Stimulated activated CD8-positive, alpha-beta memory T cell treated with anti-CD3 and anti-CD28 coated beads, Interleukin-15, amount 100 ng/mL, for 24 hours (primary cell): ENCODE measurements around the gene HECW1.

ENCODE experiments used
- DNase-seq: peaks from one replicate; pipeline ENCODE4 v3.0.0-alpha.2; 2020; ENCODE audit warnings: low read depth

HECW1 gene

DNA sequence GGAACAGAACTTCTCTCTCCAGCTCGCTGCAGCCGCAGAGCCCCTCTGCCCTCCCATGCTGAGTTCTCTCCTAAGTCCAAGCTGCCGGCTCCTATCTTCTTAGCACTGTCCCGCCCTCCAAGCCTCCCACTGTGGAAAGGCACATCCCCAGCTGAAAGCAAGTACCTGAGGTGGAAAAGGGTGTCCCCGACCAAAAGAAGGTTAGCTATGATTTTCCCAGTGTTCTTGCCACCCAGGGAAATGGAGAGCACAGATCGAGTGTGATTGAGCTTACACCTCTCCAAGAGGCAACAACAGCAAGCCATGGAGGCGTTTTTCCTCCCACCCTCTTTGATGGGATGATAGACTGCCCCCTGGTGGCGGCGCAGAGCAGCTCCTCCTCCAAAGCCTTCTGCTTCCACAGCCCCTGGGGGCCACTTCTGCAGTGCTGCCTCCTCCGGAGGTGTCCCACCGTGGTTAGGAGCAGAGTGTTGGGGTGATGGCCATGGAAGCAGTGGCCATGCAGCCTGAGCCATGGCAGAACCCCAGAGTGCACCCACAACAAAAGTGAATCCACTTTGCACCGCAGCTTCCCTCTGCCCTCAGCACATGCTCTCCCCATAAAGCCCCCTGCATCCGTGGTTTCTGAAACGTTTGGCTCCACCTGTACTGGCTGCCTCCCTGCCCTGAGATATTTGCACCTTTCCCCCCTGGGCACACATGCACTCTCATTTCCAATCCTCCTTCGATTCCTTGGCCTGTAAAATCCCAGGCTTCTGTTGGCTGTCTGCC is 327.4 kb downstream of the HECW1 start:
- peak; percentile 18 for DNase-seq

DNA sequence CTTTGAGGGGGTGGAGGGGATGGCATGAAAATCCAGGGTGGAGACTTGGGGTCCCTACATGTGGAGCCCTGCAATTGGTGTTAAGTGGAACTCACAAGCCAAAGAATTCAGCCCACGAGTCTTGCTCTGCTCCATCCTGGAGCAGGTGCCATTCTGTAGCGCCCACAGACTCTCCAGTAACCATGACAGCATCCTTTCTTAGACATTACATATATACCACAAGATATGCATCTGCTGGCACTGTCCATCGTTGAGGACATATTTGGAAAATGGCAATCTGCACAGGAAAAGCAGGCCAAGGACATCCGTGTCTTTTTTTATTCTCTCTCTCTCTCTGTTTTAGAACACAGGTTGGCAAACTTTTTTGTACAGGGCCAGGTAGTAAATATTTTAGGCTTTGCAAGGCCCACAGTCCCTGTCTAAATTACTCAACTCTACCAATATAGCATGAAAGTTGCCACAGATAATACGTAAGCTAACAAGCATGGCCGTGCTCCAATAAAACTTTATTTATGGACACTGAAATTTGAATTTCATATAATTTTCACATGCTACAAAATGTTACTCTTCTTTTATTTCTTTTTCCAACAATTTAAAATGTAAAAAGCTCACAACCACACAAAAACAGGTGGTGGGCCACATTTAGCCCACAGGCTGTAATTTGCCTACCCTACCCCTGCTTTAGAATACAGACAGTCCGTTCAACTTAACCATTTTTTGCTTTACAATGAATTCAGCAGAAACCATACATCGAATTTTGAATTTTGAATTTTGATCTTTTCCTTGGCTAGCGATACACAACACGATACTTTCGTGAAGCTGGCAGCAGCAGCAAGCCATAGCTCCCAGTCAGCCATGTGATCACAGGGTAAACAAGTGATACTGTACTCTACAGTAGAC is 329.0 kb downstream of the HECW1 start:
- DNase-seq, result no peak

DNA sequence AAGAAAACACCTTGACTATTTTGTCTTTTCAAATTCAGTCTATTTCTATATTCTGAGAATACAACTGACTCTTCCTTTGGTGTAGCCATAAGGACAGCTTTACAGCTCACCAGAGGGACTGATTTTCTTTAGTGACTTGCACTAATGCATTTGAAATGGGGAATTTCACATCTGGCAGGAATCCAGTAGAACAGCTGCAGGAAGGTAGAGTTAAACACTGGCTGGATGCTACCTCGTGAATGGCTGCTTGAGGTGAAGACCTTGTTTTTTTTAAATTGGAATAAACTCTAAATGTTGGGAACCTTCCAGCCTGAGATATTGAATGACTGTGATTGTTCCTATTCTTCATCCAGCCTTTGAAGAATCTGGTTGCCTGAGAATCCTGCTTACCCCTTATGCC is 330.9 kb downstream of the HECW1 start:
- no peak for DNase-seq

DNA sequence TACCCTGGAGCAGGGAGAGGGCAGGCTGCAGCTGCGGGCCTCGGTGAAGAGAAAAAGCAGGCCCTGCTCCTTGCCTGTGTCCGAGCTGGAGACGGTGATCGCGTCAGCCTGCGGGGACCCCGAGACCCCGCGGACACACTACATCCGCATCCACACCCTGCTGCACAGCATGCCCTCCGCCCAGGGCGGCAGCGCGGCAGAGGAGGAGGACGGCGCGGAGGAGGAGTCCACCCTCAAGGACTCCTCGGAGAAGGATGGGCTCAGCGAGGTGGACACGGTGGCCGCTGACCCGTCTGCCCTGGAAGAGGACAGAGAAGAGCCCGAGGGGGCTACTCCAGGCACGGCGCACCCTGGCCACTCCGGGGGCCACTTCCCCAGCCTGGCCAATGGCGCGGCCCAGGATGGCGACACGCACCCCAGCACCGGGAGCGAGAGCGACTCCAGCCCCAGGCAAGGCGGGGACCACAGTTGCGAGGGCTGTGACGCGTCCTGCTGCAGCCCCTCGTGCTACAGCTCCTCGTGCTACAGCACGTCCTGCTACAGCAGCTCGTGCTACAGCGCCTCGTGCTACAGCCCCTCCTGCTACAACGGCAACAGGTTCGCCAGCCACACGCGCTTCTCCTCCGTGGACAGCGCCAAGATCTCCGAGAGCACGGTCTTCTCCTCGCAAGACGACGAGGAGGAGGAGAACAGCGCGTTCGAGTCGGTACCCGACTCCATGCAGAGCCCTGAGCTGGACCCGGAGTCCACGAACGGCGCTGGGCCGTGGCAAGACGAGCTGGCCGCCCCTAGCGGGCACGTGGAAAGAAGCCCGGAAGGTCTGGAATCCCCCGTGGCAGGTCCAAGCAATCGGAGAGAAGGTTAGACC is 332.5 kb downstream of the HECW1 start:
- no peak for DNase-seq

DNA sequence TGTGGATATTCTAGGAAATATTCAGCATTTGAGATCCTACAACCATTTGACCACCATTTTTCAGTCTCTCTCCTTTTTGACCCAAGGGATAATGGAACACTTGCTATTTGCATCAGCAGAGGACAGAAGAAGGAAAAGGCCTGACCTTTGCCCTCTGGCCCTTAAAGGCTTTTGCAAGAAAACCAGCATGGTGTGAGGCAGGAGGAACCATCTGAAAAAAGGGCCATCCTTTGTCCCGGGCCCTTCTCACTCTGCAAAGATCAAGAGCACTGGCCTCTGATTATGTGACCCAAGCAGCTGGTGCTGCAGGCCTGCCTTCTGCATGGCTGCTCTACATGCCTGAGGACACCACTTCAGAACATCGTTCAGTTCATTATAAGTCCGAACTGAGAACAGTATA is 337.1 kb downstream of the HECW1 start:
- no peak for DNase-seq

DNA sequence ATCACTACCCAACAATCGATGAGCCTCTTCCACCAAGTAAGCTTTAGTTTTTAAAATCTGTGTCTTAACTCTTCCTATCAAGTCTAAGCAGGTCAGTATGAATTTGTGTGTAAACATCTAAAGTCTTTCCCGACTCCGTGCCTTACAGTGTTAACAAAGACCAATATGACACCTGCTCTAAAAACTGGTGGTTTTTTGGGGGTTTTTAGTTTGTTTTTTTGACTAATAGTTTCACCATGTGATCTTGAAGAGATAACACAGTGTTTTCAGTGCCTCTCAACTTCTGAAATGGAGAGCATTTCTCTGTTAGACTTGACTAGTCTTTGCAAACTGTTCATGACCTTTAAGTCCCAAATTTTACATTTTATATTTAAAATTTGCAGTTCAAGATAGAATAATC is 338.4 kb downstream of the HECW1 start:
- DNase-seq, result no peak

DNA sequence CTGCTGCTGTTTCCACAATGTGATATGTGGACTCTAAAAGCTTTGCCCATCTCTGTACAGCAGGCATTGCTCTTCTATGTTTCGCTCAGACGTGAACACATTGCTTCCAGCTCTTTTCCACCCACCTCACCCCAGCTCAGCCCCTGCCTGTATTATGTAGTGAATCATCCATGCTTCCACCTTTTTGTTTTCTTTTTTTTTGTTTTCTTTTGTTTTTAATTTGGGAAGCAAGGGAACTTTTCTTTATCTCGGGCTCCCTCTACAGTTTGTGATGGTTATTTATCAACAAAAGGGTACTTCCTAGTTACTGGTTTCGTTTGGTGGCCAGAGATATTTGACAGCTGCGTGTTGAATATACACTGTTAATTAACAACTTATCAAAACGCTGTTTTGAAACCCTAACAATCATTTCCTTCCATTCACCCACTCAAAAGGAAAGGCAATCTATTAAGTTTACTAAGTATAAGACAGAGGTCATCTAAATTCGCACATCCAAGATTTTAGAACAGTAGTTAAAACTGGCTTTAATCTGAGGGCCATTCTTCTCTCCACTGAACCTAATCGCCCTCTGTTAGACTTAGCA is 342.6 kb downstream of the HECW1 start:
- no peak for DNase-seq

DNA sequence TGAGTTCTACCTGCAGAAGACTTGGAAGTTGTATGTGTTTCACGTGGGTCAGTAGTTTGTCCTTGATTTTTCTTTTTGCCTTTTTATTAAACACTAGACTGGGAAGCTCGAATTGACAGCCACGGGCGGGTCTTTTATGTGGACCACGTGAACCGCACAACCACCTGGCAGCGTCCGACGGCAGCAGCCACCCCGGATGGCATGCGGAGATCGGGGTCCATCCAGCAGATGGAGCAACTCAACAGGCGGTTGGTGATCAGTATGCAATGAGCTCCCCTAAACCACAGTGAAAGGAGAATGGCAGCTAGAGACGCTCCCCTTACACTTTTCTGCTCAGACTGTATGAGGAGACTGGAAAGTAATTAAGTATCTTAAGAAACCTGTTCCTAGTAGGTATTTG is 343.8 kb downstream of the HECW1 start:
- DNase-seq, result no peak

DNA sequence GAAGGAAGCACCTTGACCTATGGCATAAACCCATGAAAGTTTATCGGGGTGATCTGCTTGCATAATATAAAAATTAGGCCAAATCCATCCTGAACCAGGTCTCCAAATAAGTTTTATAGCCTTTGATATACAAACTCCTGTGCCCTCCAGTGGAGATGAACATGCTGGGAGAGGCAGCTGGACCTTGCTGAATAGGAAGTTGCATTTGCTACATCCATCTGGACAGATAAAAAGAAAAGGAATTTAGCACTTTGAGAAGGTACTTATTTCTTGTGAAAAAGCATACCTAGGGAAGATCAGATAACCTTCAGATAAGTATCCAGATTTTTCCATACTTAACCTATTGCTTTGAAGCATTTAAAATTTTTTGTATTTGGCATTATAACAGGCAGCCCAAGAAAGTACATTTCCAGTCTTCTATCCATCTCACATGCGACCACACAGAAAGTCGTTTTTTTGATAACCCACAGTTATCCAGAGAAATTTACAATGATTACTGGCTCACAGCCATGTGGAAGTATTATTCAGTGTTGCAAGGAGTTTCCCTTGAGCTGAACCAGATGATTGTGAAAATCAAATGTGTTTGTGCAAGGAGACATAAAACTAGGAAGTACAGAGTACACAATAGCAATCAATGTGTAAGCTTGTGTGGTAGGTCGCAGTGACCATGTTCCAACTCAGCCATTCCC is 346.0 kb downstream of the HECW1 start:
- DNase-seq, result no peak

DNA sequence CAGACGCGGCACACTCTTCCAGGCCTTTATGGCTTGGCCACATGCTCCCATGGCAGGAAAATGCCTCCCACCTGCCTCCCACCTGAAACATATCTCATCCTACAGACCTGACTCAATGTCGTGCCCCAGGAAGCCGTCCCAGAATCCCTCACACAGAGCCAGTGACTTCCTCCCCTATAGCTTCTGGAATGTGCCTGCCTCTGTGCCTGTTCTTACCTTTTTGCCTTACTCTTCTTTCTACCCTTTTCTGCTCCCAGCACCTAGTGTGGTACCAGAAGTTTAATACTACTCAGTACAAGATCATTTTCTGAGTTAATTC is 346.5 kb downstream of the HECW1 start:
- DNase-seq, result no peak

DNA sequence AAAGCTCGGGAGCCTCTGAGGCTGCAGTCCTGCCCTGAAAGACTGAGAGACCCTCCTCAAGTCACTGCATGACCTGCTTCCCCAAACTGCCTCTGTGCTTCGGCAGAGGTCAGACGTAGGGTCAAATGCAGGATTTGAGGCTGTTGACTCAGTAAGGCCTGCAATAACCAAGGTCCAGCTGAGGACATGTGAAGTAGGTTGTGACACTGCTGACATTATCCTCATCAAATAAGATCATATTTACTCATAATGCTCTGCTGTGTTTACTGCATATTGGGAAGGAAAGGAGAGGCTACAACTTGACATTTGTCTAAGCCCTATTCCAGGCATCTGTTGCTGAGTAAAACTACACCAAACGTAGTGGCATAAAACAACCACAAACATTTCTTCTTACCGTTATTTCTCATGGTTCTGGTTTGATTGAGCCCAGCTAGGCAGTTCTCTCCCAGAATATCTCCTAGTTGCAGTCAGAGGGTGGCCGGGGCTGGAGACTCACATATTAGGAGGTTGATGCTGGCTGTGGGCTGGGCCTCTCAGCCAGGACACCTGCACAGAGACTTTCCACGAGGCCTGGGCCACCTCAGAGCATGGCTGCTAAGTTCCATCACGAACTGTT is 348.4 kb downstream of the HECW1 start:
- no peak for DNase-seq

DNA sequence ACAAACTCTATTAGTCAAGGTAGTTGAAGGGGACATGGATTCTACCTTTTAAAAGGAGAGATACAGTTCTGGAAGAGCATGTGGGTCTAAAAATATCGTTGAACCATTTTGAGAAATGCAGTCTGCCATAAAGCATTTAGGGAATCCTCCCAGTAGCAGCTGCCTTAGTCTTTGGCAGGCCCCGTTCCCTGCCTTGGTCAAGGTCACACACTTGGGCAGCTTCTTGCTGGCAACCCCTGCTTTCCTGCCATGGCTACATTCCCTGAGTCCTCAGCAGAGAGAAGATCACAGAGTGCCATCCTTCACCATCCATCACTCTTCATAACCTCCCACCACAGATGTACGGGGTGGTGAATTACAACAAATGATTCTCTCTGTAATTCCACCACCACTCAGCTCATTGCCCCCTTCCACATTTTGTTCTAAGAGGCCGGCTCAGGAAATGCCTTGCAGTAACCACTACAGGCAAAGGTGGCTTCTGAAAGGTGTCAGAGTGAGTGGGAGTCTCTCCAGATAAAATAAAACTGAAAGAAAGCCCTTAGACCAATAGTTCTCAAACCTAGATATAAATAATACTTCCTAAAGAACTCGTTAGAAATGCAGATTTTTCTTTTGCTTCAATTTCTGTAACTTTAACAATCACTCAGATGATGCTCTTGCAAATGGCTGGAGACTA is 349.0 kb downstream of the HECW1 start:
- no peak for DNase-seq

DNA sequence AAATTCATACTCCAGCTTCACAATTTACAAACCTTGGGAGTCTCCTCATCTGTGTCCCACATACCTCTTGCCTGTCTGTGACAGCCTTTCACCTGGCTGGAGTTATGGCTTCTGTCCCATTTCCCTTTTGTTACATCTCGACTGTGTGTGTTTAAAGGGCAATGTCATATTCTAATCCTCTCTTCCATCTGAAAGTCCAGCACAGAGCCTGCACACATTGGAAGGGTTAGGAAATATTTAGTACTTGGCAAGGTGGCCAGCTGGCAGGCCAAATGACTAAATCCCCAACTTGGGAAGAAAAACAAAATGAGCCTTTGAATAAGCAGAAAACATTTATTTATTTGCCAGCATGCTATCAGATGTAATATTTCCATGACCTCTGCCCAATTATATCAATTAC is 350.4 kb downstream of the HECW1 start:
- DNase-seq, result no peak

DNA sequence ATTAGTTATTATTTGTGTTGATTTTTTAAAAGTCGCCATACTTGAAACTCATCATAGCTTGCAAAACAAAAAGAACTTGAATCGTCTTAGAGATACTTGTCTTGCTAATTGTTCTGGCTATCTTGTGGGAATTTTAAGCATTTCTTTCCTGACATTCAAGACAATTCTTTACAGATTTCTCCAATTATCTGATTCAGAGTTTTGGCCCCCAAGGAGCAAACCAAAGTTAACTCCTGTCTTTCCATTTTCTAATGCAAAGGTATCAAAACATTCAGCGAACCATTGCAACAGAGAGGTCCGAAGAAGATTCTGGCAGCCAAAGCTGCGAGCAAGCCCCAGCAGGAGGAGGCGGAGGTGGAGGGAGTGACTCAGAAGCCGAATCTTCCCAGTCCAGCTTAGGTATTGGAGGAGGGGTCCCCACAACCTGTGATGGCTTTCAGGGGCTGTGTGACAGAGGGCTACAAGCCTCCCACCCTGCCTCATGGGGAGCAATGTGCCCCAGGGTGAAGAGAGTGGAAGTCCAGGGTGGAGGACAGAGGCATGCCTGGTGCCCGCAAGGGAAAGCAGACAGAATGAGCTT is 351.0 kb downstream of the HECW1 start:
- no peak for DNase-seq

DNA sequence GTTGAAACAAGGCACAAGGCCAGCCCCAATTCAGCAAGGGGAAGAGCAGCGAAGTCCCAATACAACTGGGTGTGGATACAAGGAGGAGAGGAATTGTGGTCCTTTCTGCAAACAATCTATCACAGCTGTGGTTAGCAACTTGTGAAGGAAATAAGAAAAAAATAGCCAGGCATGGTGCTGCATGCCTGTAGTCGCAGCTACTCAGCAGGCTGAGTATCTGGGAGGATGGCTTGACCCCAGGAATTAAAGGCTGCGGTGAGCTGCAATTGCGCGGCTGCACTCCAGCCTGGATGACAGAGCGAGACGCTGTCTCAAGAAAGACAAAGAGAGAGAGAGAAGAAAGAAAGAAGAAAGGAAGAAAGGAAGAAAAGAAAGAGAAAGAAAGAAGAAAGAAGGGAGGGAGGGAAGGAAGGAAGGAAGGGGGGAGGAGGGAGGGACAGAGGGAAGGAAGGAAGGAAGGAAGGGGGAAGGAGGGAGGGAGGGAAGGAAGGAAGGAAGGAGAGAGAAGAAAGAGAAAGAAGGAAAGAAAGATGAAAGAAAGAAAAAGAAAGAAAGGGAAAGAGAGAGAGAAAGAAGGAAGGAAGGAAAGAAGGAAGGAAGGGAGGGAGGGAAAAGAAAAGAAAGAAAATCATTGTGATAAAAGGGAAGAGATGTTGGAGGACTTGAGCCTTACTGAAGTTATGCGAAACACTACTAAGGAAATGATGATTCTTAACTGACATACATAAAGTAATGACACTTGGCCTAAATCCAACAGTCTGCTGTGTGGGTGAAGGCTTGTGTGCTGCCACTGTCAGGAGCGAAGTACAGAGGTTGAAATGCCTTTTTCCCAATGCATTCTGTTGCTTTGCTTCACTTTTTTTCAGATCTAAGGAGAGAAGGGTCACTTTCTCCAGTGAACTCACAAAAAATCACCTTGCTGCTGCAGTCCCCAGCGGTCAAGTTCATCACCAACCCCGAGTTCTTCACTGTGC is 353.4 kb downstream of the HECW1 start:
- no peak for DNase-seq

DNA sequence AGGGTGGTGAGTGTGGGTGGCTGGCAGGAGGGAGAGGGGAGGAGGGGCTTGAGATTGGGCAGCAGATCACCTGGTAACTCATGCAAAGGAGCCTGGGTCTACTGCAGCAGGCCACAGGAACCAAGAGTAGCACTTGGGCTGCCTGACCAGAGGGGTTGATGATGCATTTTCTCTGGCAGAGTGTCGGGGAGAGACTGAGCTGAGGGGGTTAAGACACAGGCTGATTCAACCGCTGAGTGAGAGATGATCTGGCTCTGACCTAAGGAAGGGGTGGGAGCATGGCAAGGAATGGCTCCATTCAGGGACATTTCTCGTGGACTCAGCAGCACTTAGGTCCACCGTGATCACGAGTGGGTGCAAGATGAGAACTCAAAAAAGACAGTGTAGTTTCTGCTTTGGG is 355.0 kb downstream of the HECW1 start:
- no peak for DNase-seq

DNA sequence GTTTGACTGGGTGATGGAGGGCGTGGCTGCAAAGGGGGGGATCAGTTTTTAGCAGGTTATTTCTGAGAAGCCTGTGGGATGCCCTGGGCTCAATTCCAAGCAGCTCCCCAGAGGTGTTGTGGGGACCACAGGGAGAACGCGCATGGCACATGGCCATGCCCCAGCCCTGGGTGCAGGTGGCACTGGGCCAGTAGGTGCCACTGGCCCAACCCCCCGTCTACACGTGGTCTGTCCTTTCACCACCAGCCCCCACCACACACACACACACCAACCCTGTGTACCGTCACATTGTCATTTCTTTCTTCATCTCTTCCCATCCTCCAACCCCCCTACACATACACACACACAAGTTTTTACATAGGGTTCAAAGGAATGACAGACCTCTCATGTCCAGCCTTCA is 355.4 kb downstream of the HECW1 start:
- DNase-seq, result no peak

DNA sequence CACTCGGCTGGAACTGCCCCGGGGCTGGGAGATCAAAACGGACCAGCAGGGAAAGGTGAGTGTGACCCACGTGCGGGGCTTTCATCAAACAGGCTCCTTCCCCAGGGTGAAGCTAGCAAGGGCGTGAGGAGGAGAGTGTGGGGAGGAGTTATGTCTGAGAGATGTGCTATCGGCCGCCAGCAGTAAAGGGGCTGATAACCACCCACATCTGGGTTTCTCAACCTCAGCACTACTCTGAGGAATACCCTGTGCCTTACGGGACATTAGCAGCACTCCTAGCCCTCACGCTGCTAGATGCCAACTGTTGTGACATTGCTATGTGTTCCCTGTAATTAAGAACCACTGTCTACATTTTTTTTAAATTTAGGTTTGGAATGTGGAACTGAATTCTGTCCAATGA is 356.6 kb downstream of the HECW1 start:
- no peak for DNase-seq

DNA sequence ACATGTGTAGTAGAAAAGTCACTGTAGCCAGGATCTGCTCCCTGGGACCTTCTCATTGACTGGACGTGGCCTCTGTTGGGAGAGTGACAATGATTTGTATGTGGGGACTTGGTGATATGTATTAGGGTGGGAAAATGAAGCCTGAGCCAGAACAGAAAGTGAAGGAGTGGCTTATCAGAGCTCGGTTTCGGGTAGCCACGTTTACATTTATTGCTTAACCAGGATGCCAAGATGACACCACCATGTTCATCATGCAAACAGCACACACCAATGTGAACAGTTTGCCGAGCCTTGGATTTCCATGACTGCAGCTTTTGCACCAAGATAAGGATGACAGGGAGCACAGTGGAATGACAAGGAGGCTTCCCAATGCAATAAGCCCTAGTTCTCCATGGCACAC is 357.7 kb downstream of the HECW1 start:
- no peak for DNase-seq
